ENCODE results near the gene TBCA. TPM values are rescaled to one million over a fixed set of nuclear protein-coding genes. Genes with fewer than 3 reads are reported as not detected.
A peak's percentile ranks its signal among the peaks of the same experiment; 100 is the strongest.

Gene TBCA
- total RNA-seq, 1 experiment from 2014 or later: 327 TPM

DNA sequence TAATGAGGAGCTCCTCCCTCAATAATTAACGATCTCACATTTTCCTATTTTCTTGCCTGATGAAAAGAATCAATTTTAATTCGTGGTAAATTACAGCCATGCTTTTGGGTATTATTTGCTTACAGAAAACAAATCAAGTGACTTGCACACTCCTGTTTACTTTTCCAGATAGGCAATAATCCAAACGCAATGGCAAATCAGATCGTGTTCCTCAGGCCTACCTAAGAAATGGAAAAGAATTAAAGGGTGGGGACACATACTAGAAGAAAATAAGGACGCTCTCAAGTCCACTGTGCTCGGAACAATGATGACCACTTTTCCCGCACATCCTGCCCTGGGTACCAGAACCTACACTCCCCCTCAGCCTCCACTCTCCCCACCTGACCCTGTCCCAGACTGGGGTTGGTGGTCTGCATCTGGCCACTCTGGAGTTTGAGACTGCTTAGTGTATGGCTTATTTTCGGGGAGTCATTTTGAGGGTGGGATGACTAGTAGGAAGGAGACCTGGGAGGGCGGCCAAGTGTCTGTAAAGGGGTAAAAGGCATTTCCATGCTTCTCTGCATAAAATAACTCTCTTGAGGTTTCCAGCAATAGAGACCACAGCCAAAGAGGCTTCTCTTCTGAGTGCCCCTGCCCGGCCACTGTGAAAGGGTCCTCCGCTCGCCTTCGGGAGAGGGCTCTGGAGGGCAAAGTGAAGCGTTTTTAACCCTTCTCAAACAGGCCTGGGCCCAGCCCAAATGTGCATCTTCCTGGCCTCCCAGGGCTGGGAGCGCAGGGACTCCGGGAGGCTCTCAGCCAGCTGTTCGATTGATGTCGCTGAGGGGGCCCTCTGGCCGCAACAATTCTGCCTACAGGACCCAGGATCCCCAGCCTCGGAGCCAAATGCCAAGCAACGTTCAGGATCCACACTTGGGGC, 133.1 kb downstream of the TBCA start:
- TF ChIP-seq, protein P1, sequence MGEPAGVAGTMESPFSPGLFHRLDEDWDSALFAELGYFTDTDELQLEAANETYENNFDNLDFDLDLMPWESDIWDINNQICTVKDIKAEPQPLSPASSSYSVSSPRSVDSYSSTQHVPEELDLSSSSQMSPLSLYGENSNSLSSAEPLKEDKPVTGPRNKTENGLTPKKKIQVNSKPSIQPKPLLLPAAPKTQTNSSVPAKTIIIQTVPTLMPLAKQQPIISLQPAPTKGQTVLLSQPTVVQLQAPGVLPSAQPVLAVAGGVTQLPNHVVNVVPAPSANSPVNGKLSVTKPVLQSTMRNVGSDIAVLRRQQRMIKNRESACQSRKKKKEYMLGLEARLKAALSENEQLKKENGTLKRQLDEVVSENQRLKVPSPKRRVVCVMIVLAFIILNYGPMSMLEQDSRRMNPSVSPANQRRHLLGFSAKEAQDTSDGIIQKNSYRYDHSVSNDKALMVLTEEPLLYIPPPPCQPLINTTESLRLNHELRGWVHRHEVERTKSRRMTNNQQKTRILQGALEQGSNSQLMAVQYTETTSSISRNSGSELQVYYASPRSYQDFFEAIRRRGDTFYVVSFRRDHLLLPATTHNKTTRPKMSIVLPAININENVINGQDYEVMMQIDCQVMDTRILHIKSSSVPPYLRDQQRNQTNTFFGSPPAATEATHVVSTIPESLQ (CRISPR knock-in tag; IDR thresholded peaks at IDR 0.05): no peak
- TF ChIP-seq, protein P2, sequence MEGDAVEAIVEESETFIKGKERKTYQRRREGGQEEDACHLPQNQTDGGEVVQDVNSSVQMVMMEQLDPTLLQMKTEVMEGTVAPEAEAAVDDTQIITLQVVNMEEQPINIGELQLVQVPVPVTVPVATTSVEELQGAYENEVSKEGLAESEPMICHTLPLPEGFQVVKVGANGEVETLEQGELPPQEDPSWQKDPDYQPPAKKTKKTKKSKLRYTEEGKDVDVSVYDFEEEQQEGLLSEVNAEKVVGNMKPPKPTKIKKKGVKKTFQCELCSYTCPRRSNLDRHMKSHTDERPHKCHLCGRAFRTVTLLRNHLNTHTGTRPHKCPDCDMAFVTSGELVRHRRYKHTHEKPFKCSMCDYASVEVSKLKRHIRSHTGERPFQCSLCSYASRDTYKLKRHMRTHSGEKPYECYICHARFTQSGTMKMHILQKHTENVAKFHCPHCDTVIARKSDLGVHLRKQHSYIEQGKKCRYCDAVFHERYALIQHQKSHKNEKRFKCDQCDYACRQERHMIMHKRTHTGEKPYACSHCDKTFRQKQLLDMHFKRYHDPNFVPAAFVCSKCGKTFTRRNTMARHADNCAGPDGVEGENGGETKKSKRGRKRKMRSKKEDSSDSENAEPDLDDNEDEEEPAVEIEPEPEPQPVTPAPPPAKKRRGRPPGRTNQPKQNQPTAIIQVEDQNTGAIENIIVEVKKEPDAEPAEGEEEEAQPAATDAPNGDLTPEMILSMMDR (IDR thresholded peaks at IDR 0.05): no peak
- TF ChIP-seq ZNF232 (CRISPR knock-in tag; IDR thresholded peaks at IDR 0.05): no peak
- no peak for TF ChIP-seq TCF7 (CRISPR knock-in tag; IDR thresholded peaks at IDR 0.05; ENCODE audit: low read depth)
- no peak for TF ChIP-seq MYBL2 (CRISPR knock-in tag; IDR thresholded peaks at IDR 0.05)
- TF ChIP-seq E2F1 (CRISPR knock-in tag; IDR thresholded peaks at IDR 0.05): no peak
- no peak for TF ChIP-seq ARID4B (CRISPR knock-in tag; IDR thresholded peaks at IDR 0.05; ENCODE audit: borderline replicate concordance)
- TF ChIP-seq JAZF1 (CRISPR knock-in tag; IDR thresholded peaks at IDR 0.05): no peak
- TF ChIP-seq, protein P3, sequence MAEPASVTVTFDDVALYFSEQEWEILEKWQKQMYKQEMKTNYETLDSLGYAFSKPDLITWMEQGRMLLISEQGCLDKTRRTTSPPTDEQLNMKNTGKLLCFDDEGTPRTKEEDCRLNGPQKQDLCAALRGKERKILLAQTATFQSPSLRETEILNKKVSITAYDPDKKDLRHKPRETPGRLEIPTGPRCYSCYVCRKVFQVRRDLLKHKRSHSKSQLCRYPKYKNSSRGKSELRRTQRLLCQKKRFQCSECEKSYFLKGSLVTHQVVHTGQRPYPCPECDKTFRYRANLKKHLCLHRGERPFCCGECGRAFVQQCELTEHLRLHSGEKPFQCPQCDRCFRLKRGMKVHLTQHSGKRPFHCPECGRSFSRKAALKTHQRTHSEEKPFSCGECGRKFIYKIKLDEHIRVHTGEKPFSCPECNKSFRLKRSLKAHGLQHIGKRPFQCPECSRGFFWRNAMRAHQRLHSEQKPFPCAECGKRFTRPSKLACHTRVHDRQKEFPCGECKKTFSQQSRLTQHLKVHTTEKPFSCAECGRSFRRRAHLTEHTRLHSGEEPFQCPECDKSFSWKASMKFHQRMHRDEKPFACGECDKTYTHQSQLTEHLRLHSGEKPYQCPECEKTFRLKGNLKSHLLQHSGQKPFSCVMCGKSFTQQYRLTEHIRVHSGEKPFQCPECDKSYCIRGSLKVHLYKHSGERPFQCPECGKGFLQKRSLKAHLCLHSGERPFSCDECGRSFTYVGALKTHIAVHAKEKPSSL (CRISPR knock-in tag; conservative IDR thresholded peaks at IDR 0.05): no peak
- no peak for TF ChIP-seq ATF1 (CRISPR knock-in tag; IDR thresholded peaks at IDR 0.05)
- TF ChIP-seq HMGXB4 (CRISPR knock-in tag; IDR thresholded peaks at IDR 0.05): no peak
- no peak for TF ChIP-seq ZNF121 (CRISPR knock-in tag; IDR thresholded peaks at IDR 0.05)
- Mint-ChIP-seq H3K27me3 (ENCODE audit: low read depth) (peaks cover 99% of the 10 kb centered on the region), H3K4me1 (peaks cover 56% of the 10 kb centered on the region), H3K36me3 (no peaks in the 10 kb centered on the region), H3K9me3 (no peaks in the 10 kb centered on the region), H3K27ac (no peak overlapping the region), H3K4me3 (peak overlapping the region; percentile 38)
- ATAC-seq: peak; percentile 3; the same call in 1 of the 2 replicates
- ChIA-PET CTCF (interaction anchor here (0.7 to 1.5 kb wide), 3 partner anchors 83 to 543 kb away, joined by 4 to 5 read pairs (median 5); no protein-coding TSS in a partner anchor), POLR2A (no interaction called here)
- peak; percentile 61 for DNase-seq (ENCODE audit: low spot score)

All from WTC11 (cell line).